Astrocyte of the cerebellum (primary cell): ENCODE measurements around the gene TCF7.

Experiments
- DNase-seq: peaks from one replicate; pipeline ENCODE4 v3.0.0-alpha.2; 2011; ENCODE audit warnings: low read depth
- H3K4me3 ChIP-seq: 2 replicates; pipeline ENCODE4 v1.5.1; 2011; ENCODE audit warnings: mild to moderate bottlenecking, low read depth, low read length, moderate library complexity
- CTCF ChIP-seq: IDR thresholded peaks from 2 replicates; pipeline ENCODE4 v1.5.1; 2012; ENCODE audit warnings: low read length, low read depth, moderate library complexity, mild to moderate bottlenecking; ENCODE audit errors: missing control alignments
- in situ Hi-C: cut with HindIII; loops from 2 replicates; pipeline ENCODE4 v1.10.0; 2017; ENCODE audit warnings: low sequenced_read_pairs

TCF7 gene

GRCh38 chr5:134189031-134189430 lies 74.5 kb downstream of the TCF7 start:
- TF ChIP-seq CTCF, result no peak

GRCh38 chr5:134195666-134196065 lies 81.2 kb downstream of the TCF7 start:
- in situ Hi-C loops, result no loop called here
- no peak for DNase-seq
- no peak overlapping the region for H3K4me3 ChIP-seq
- no peak for TF ChIP-seq CTCF

More at GRCh38 chr5:134189031-134189430, 74.5 kb downstream of the TCF7 start:
- no peak for DNase-seq
- no peak overlapping the region for H3K4me3 ChIP-seq
- in situ Hi-C loops, result no loop called here
